Measurements from ENCODE around the gene SLC37A4.
"Not testable (repeated sequence)": the region's sequence is repeated elsewhere in the genome, so short reads cannot be mapped to it uniquely, and the experiment has no call there.

Gene SLC37A4

DNA sequence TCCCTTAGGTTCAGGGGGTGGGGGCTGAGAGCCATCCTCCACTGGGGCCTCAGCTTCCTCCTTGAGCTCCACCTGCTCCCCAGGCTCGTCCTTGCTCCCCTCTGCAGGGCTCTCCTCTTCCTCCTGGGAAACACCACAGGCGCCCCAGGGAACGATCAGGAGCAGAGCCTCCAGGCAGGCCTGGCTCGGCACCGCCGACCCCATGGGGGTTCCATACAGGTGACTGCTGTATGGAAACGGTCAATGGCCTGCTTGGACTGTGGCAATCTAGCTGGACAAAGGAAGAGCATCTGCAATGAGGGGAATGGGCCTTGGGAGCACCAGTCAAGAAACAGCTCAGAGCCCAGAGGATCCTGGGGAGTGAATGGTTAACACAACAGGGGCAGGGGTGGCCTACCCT is 18.4 kb upstream of the SLC37A4 start:
- TF ChIP-seq, protein P1, sequence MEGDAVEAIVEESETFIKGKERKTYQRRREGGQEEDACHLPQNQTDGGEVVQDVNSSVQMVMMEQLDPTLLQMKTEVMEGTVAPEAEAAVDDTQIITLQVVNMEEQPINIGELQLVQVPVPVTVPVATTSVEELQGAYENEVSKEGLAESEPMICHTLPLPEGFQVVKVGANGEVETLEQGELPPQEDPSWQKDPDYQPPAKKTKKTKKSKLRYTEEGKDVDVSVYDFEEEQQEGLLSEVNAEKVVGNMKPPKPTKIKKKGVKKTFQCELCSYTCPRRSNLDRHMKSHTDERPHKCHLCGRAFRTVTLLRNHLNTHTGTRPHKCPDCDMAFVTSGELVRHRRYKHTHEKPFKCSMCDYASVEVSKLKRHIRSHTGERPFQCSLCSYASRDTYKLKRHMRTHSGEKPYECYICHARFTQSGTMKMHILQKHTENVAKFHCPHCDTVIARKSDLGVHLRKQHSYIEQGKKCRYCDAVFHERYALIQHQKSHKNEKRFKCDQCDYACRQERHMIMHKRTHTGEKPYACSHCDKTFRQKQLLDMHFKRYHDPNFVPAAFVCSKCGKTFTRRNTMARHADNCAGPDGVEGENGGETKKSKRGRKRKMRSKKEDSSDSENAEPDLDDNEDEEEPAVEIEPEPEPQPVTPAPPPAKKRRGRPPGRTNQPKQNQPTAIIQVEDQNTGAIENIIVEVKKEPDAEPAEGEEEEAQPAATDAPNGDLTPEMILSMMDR (conservative IDR thresholded peaks at IDR 0.05) = no peak
- no peak overlapping the region for H3K27ac ChIP-seq

DNA sequence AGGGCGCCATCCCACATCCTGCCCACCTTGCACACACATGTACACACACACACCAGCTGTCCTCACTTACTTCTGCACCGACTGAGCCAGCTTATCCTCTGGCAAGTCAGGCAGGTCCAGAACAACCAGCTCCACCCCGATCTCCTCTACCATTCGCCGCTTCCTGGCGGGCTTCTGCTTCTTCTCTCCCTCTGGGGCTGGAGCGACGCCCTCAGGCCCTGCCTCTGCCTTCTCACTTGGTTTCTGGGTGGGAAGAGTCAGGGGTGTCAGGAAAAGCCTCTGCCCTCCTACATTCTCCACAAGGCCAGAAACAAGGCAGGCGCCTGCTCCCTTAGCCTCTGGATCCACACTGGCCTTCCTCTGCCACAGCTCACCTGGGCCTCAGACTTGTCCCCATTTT is 18.0 kb upstream of the SLC37A4 start:
- TF ChIP-seq, protein P1 (conservative IDR thresholded peaks at IDR 0.05) = no peak
- no peak overlapping the region for H3K27ac ChIP-seq

DNA sequence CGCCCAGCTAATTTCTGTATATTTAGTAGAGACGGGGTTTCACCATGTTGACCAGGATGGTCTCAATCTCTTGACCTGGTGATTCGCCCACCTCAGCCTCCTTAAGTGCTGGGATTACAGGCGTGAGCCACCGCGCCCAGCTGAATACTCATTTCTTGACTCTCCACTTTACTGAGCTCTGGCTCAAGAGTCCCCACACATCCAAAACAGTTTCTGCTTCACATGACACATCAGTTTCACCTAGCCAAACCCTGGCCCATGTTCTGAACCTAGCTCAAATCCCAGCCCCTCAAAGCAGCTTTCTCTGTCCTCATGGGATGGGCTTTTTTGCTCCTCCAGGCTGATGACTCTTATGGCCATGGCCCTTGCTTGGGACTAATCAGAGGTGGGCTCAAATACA is 16.5 kb upstream of the SLC37A4 start:
- no peak overlapping the region for H3K27ac ChIP-seq
- TF ChIP-seq, protein P1 (conservative IDR thresholded peaks at IDR 0.05) = no peak

DNA sequence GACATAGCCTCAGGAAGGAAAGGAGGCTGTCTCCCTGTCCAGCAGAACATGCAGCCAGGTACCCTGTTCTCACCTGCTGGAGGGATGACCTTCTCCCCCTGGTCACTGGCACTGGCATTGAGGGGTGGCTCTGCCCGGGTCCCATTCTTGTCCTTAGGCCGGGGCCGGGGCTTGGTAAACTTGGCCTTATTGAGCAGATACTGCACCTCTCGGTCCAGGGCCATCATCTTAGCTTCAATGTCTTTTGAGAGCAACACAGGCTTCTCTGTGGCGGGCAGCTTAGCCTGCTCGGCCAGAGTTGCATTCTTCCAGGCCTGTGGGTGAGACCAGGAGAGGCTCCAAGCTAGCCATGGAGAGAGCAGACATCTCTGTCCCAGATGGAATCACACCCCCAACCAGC is 15.8 kb upstream of the SLC37A4 start:
- no peak overlapping the region for H3K27ac ChIP-seq
- TF ChIP-seq, protein P1 (conservative IDR thresholded peaks at IDR 0.05) = no peak

DNA sequence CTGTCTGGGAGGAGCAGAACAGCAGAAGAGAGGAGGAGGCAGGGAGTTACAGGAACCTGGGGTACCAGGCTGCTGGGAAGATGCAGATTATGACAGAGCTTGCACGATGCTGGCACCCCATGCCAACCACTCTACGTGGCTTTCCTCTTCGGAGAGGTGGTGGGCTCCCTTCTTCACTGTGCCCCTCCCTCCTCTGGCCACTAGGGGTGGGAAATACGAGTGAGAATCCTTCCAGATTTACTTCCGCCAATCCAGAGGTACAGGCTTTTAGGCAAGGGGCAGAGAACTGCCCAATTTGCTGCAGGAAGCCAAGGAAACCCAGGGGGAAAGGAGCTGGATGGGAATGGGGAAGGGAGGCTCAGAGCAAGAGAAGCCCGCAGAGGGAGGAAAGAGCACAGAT is 14.0 kb upstream of the SLC37A4 start:
- TF ChIP-seq, protein P1 (conservative IDR thresholded peaks at IDR 0.05) = no peak; the same call in 1 of the 2 replicates
- H3K27ac ChIP-seq = no peak overlapping the region

DNA sequence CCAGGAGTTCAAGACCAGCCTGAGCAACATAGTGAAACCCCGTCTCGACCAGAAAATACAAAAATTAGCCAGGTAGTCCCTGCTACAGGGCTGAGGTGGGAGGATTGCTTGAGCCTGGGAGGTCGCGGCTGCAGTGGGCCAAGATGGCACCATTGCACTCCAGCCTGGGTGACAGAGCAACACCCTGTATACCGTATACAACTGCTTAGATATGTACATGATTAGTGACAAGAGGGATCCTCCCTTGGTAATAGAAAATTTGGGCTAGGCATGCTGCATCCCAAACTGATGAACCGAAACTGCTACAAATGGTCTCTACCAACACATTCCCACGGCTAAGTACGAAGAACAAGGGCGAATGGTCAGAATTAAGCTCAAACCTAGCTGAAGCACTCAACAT is 12.2 kb upstream of the SLC37A4 start:
- H3K27ac ChIP-seq = no peak overlapping the region
- TF ChIP-seq, protein P1 (conservative IDR thresholded peaks at IDR 0.05) = no peak

DNA sequence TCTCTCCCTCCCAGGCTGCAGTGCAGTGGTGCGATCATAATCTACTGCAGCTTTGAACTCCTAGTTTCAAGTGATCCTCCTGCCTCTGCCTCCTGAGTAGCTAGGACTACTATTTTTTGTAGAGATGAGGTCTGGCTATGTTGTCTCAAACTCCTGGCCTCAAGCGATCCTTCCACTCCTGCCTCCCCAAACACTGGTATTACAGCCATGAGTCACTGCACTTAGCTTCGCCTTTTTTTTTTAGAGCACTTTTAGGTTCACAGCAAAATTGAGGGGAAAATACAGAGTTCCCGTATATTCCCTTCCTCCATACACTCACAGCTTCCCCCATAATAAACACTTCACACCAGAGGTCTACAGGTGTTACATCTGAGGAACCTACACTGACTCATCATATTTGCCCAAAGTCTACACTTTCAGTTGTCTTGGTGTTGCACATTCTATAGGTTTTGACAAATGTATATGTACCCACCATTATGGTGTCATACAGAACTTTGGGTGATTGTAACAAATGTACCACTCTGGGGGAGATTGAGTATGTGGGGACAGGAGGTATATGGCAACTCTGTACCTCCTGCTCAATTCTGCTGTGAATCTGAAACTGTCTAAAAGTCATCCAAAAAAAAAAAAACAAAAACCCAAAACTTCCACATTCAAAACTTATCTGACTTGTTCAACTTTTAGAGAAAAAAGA is 11.3 kb upstream of the SLC37A4 start:
- H3K27ac ChIP-seq = no peak overlapping the region
- TF ChIP-seq, protein P1 (conservative IDR thresholded peaks at IDR 0.05) = no peak

DNA sequence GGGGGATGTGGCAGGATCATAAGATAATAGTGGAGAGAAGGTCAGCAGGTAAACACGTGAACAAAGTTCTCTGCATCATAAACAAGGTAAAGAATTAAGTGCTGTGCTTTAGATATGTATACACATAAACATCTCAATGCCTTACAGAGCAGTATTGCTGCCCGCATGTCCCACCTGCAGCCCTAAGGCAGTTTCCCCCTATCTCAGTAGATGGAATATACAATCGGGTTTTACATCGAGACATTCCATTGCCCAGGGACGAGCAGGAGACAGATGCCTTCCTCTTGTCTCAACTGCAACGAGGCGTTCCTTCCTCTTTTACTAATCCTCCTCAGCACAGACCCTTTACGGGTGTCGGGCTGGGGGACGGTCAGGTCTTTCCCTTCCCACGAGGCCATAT is 8.8 kb upstream of the SLC37A4 start:
- H3K27ac ChIP-seq = not testable (repeated sequence)

All from VCaP (cell line).